Peyer's patch (tissue), 4 donors: ENCODE results near the gene PPP1R8. TPM values are rescaled to one million over a fixed set of nuclear protein-coding genes. Genes with fewer than 3 reads are reported as not detected.

Source experiments
- DNase-seq, 3 donors: peaks; one replicate each; pipeline ENCODE4 v3.0.0-alpha.2; 2017 to 2019
- H3K27ac ChIP-seq, 4 donors: fragments of 200-600 bp; sonication (generic); one replicate each; pipeline ENCODE4 v1.5.1; 2016 to 2019
- H3K27me3 ChIP-seq, 2 donors: fragments of 200-600 bp; sonication (generic); one replicate each; pipeline ENCODE4 v1.5.1; 2019
- H3K36me3 ChIP-seq, 3 donors: fragments of 200-600 bp; sonication (generic); one replicate each; pipeline ENCODE4 v1.5.1; 2016 to 2019
- H3K4me1 ChIP-seq, 4 donors: fragments of 200-600 bp; sonication (generic); one replicate each; pipeline ENCODE4 v1.5.1; 2016 to 2019
- H3K4me3 ChIP-seq, 4 donors: fragments of 200-600 bp; sonication (generic); 1 replicate in 3 of 4; 2 replicates in 1 of 4; pipeline ENCODE4 v1.5.1; 2016 to 2019; ENCODE audit warnings: mild to moderate bottlenecking in 1 of 4
- H3K9me3 ChIP-seq, 4 donors: fragments of 200-600 bp; sonication (generic); one replicate each; pipeline ENCODE4 v1.5.1; 2016 to 2019; ENCODE audit warnings: mild to moderate bottlenecking in 1 of 4
- CTCF ChIP-seq, 6 experiments: fragments of 450-650 bp in 4 of 6; fragments of 200-600 bp in 2 of 6; sonication (generic) in 1 of 6; IDR thresholded peaks; one replicate each; pipeline ENCODE4 v1.5.1; 2017 to 2019; ENCODE audit warnings: antibody characterized with exemption in 6 of 6, mild to moderate bottlenecking in 3 of 6, moderate library complexity in 1 of 6
- POLR2A ChIP-seq, 2 donors: fragments of 450-650 bp; IDR thresholded peaks; one replicate each; pipeline ENCODE4 v1.5.1; 2017; ENCODE audit warnings: antibody characterized with exemption in 2 of 2, mild to moderate bottlenecking in 2 of 2, moderate library complexity in 2 of 2
- total RNA-seq, 4 donors: library from RNA; depleted of rRNA; stranded (reverse); fragments of >200 nt; gene quantifications; one replicate each; pipeline ENCODE4 v1.1.0, GENCODE V29; 2016

The PPP1R8 gene
- total RNA-seq, 4 donors from 2014 or later = 19.1 to 82.5 (median 27.0) TPM

- no peak for DNase-seq
- Histone ChIP-seq H3K27me3 (no peaks in the 10 kb centered on the region), H3K4me3 (peak overlapping the region in 1 of 4 donors; percentile 3), H3K36me3 (peaks cover 0 to 2% (median 0%) of the 10 kb centered on the region in 3 donors), H3K9me3 (no peaks in the 10 kb centered on the region), H3K4me1 (peaks cover 0 to 15% (median 6%) of the 10 kb centered on the region in 4 donors), H3K27ac (peak overlapping the region in 2 of 4 donors; percentile 40 to 92)
- no peak for TF ChIP-seq CTCF (IDR thresholded peaks at IDR 0.05)
- TF ChIP-seq POLR2A (IDR thresholded peaks at IDR 0.05) = no peak
Observed at GRCh38 chr1:27877115-27877416, 46.5 kb downstream of the PPP1R8 start.

GRCh38 chr1:27878039-27878438 lies 47.5 kb downstream of the PPP1R8 start:
- Histone ChIP-seq H3K9me3 (no peaks in the 10 kb centered on the region), H3K27ac (no peak overlapping the region), H3K4me1 (peaks cover 0 to 15% (median 6%) of the 10 kb centered on the region in 4 donors), H3K27me3 (no peaks in the 10 kb centered on the region), H3K36me3 (peaks cover 0 to 4% (median 0%) of the 10 kb centered on the region in 3 donors), H3K4me3 (no peak overlapping the region)
- TF ChIP-seq POLR2A (IDR thresholded peaks at IDR 0.05) (no peak), CTCF (IDR thresholded peaks at IDR 0.05) (no peak)
- DNase-seq = peak in 1 of 3 donors; percentile 20

DNA sequence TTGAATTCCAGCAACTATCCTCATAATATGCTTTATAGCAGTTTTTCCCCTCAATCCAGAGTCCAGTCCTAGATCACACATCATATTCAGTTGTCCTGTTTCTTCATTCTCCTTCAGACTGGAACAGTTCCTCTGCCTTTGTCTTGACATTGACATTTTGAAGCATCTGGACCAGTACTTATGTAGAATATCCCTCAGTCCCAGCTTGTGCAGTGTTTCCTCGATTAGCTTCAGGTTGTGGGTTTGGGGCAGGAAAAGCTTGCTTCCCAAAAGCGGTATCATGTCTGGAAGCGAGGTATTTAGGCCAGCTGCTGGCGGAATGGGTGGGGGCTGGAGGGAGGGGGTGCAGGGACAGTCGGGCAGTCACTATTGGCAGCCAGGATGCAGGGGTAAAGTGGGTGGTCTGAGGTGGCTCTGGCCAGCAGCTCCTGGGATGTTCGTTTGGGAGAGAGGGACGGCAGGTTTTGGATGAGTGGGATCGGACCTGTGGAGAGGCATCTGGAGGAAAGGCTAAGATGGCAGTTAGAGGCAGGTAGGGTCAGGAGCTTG lies 48.3 kb downstream of the PPP1R8 start:
- TF ChIP-seq CTCF (IDR thresholded peaks at IDR 0.05) (no peak), POLR2A (IDR thresholded peaks at IDR 0.05) (no peak)
- no peak overlapping the region for H3K27ac ChIP-seq

GRCh38 chr1:27879374-27880082 lies 48.9 kb downstream of the PPP1R8 start:
- no peaks in the 10 kb centered on the region for H3K9me3 ChIP-seq

More for the DNA sequence above, 48.3 kb downstream of the PPP1R8 start:
- H3K4me3 ChIP-seq = no peak overlapping the region
- peaks cover 0 to 4% (median 0%) of the 10 kb centered on the region in 3 donors for H3K36me3 ChIP-seq
- DNase-seq = peak in 1 of 3 donors; percentile 15
- peaks cover 0 to 15% (median 3%) of the 10 kb centered on the region in 4 donors for H3K4me1 ChIP-seq
- no peaks in the 10 kb centered on the region for H3K27me3 ChIP-seq
- H3K9me3 ChIP-seq = no peaks in the 10 kb centered on the region

DNA sequence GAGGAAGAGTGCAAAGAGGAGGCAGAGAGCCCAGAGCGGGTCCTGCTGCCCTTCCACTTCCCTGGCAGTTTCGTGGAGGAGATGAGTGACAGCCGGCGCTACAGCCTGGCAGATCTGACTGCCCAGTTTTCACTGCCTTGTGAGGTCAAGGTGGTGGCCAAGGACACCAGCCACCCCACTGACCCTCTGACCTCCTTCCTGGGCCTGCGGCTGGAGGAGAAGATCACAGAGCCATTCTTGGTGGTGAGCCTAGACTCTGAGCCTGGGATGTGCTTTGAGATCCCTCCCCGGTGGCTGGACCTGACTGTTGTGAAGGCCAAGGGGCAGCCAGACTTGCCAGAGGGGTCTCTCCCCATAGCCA lies 51.9 kb downstream of the PPP1R8 start:
- Histone ChIP-seq H3K27ac (peak overlapping the region in 2 of 4 donors; percentile 72 to 82), H3K4me3 (no peak overlapping the region), H3K27me3 (no peaks in the 10 kb centered on the region), H3K36me3 (peaks cover 0 to 4% (median 0%) of the 10 kb centered on the region in 3 donors), H3K9me3 (no peaks in the 10 kb centered on the region), H3K4me1 (peaks cover 0 to 16% (median 5%) of the 10 kb centered on the region in 4 donors)
- peak in 1 of 3 donors; percentile 39 for DNase-seq
- TF ChIP-seq POLR2A (IDR thresholded peaks at IDR 0.05) (no peak), CTCF (IDR thresholded peaks at IDR 0.05) (no peak)

More at GRCh38 chr1:27879374-27880082, 48.9 kb downstream of the PPP1R8 start:
- no peak for TF ChIP-seq CTCF (IDR thresholded peaks at IDR 0.05)
- Histone ChIP-seq H3K4me1 (peaks cover 0 to 21% (median 4%) of the 10 kb centered on the region in 4 donors), H3K27ac (no peak overlapping the region), H3K27me3 (no peaks in the 10 kb centered on the region), H3K4me3 (no peak overlapping the region), H3K36me3 (peaks cover 0 to 4% (median 0%) of the 10 kb centered on the region in 3 donors)
- peak in 1 of 3 donors; percentile 27 for DNase-seq
